MG63 (cell line): ENCODE data around the gene SENP7. TPM values are rescaled to one million over a fixed set of nuclear protein-coding genes. Genes with fewer than 3 reads are reported as not detected.
"Not testable (repeated sequence)": the region's sequence is repeated elsewhere in the genome, so short reads cannot be mapped to it uniquely, and the experiment has no call there.

Source experiments
- DNase-seq: peaks from one replicate; pipeline ENCODE4 v3.0.0-alpha.2; 2020
- H3K27me3 ChIP-seq: fragments of 250-450 bp; sonication (Bioruptor Pico); 2 replicates; pipeline ENCODE4 v1.5.1; 2020; ENCODE audit warnings: mild to moderate bottlenecking, moderate library complexity
- H3K36me3 ChIP-seq: fragments of 250-450 bp; sonication (Bioruptor Pico); 2 replicates; pipeline ENCODE4 v1.5.1; 2020; ENCODE audit warnings: mild to moderate bottlenecking, moderate library complexity
- H3K4me3 ChIP-seq: fragments of 250-450 bp; sonication (Bioruptor Pico); 2 replicates; pipeline ENCODE4 v1.5.1; 2020; ENCODE audit warnings: mild to moderate bottlenecking, moderate library complexity
- H3K9me3 ChIP-seq: fragments of 250-450 bp; sonication (Bioruptor Pico); 2 replicates; pipeline ENCODE4 v1.5.1; 2020; ENCODE audit warnings: mild to moderate bottlenecking, moderate library complexity
- total RNA-seq: library from RNA; depleted of rRNA; stranded (reverse); fragments of >200 nt; shearing (Covaris generic); gene quantifications from 2 replicates; pipeline ENCODE4 v1.2.3, GENCODE V29; 2014; ENCODE audit warnings: low replicate concordance; rRNA removed

SENP7 gene, protein sequence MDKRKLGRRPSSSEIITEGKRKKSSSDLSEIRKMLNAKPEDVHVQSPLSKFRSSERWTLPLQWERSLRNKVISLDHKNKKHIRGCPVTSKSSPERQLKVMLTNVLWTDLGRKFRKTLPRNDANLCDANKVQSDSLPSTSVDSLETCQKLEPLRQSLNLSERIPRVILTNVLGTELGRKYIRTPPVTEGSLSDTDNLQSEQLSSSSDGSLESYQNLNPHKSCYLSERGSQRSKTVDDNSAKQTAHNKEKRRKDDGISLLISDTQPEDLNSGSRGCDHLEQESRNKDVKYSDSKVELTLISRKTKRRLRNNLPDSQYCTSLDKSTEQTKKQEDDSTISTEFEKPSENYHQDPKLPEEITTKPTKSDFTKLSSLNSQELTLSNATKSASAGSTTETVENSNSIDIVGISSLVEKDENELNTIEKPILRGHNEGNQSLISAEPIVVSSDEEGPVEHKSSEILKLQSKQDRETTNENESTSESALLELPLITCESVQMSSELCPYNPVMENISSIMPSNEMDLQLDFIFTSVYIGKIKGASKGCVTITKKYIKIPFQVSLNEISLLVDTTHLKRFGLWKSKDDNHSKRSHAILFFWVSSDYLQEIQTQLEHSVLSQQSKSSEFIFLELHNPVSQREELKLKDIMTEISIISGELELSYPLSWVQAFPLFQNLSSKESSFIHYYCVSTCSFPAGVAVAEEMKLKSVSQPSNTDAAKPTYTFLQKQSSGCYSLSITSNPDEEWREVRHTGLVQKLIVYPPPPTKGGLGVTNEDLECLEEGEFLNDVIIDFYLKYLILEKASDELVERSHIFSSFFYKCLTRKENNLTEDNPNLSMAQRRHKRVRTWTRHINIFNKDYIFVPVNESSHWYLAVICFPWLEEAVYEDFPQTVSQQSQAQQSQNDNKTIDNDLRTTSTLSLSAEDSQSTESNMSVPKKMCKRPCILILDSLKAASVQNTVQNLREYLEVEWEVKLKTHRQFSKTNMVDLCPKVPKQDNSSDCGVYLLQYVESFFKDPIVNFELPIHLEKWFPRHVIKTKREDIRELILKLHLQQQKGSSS
- total RNA-seq = 2.8 and 5.6 TPM in 2 replicates

DNA sequence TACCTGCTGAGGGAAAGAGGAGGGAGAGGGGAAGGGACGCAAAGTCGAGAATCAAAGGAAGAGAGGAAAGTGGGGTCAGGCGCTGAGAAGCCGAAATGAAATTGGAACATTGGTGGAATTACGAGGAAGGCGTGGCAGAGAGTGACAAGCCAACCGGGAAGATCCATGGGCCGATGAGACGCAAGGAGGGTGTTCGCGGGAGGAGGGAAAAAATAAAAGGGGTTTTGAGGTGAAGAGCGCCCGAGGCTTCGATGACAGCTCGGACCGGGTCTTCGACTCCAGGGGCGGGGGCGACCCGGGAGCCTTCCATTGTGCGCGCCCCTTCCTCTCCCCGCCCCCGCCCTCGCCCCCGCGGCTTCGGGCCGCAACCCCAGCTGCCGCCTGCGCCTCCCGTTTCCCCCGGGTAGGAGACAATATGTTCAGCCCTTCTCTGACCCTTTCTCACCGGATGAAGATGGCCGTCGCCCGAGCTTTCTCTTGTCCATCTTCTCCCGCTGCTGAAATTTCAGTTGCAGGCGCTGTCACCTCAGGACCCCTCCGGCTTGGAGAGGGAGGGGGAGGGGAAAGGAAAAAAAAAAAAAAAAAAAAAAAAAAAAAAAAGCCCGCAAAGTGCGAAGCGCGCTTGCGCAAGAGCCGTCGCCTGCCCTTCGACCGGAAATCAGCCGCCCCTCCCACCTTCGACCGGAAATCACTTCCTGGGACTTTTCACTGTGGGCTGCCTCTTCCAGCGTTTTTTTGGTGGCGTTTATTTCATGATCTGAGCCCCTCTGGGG is at the start of gene SENP7:
Gene SENP7 (minus strand): TSS at position 567 of the 773 bp plus-strand sequence. CDS start 82 bp downstream, at position 485.
- Histone ChIP-seq H3K9me3 (no peaks in the 10 kb centered on the region), H3K36me3 (no peaks in the 10 kb centered on the region; the same call in 1 of the 2 replicates), H3K27me3 (peaks cover 2% of the 10 kb centered on the region; the same call in 1 of the 2 replicates), H3K4me3 (peak within 1 kb of the TSS; percentile 78)
- peak; percentile 87 for DNase-seq

DNA sequence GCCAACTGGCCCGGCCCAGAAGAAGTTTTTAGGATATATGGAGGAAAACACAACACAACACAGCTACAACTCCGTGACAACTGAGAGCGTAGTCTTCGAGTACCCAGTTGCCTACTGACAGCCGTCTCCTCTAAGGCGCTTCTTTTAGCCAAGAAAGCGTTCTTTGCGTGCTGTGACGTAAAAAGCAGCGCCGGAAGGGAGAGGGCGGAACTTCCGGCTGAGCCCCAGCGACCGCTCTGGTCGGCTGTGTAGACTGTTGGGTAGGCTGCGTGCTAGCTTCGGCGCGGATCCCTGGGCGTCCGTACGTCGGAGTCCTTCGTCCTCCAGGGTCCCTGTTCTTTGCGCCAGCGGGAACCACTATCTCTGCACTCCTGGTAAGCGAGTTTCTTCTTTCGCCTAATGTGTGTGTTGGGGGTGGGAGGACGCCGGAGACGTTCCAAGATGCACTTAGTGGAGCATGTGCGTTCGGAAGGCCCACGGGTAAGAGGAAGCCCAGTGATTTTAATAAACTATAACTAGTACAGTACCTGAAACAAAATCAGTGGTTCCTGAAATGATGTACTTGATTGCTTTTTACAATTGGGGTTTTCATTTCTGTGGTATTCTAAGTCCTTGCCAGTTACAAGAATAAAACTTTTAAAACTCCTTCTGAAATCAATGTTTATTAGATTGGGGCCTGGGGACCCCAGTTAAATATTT is 48.8 kb upstream of the SENP7 start, which contains the start of gene TRMT10C:
Gene TRMT10C (plus strand): TSS at position 239 of the 699 bp plus-strand sequence. CDS start 2,914 bp downstream, outside the sequence.
- H3K36me3 ChIP-seq = peaks cover 40% of the 10 kb centered on the region
- DNase-seq = peak; percentile 94
- peaks cover 2% of the 10 kb centered on the region for H3K27me3 ChIP-seq
- no peaks in the 10 kb centered on the region for H3K9me3 ChIP-seq
- peak within 1 kb of the TSS; percentile 98 for H3K4me3 ChIP-seq

DNA sequence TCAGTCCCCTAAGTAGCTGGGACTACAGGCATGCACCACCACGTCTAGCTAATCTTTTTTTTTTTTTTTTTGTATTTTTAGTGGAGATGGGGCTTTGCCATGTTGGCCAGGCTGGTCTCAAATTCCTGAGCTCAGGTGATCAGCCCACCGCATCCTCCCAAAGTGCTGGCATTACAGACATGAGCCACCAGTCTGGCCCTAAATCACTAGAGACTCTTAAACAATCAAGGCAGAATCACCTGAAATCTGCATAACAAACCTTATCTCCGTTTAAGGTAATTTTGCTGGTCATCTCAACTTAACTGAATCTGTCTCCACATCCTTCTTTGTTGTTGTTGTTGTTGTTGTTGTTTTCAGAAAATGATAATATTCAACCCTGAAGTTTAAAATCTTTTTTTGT is 43.1 kb upstream of the SENP7 start:
- Histone ChIP-seq H3K9me3 (no peaks in the 10 kb centered on the region), H3K36me3 (no peaks in the 10 kb centered on the region), H3K27me3 (peaks cover 4% of the 10 kb centered on the region), H3K4me3 (no peak overlapping the region)
- DNase-seq = no peak

DNA sequence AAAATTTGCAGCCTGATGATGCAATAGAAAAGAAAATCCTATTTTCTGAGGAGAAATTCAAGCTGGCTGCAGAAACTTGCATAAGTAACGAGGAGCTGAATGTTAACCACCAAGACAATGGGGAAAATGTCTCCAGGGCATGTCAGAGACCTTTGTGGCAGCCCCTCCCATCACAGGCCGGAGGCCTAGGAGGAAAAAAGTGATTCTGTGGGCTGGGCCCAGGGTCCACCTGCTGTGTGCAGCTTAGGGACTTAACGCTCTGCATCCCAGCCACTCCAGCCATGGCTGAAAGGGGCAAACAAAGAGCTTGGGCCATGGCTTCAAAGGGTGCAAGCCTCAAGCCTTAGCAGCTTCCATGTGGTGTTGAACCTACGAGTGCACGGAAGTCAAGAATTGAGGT is 40.4 kb upstream of the SENP7 start:
- H3K4me3 ChIP-seq, H3K36me3 ChIP-seq, H3K9me3 ChIP-seq, DNase-seq, H3K27me3 ChIP-seq: not testable (repeated sequence)

DNA sequence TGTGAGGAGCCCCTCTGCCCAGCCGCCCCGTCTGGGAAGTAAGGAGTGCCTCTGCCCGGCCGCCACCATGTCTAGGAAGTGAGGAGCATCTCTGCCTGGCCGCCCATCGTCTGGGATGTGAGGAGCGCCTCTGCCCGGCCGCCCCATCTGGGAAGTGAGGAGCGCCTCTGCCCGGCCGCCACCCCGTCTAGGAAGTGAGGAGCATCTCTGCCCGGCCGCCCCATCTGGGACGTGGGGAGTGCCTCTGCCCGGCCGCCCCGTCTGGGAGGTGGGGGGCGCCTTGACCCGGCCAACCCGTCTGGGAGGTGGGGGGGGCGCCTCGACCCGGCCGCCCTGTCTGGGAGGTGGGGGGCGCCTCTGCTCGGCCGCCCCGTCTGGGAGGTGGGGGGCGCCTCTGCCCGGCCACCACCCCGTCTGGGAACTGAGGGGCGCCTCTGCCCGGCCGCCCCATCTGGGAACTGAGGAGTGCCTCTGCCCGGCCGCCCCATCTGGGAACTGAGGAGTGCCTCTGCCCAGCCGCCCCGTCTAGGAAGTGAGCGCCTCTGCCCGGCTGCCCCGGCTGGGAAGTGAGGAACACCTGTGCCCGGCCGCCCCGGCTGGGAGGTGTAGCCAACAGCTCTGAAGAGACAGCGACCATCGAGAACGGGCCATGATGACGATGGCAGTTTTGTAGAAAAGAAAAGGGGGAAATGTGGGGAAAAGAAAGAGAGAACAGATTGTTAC is 38.5 kb upstream of the SENP7 start:
- not testable (repeated sequence) for H3K27me3 ChIP-seq, H3K36me3 ChIP-seq, H3K9me3 ChIP-seq, DNase-seq, H3K4me3 ChIP-seq

DNA sequence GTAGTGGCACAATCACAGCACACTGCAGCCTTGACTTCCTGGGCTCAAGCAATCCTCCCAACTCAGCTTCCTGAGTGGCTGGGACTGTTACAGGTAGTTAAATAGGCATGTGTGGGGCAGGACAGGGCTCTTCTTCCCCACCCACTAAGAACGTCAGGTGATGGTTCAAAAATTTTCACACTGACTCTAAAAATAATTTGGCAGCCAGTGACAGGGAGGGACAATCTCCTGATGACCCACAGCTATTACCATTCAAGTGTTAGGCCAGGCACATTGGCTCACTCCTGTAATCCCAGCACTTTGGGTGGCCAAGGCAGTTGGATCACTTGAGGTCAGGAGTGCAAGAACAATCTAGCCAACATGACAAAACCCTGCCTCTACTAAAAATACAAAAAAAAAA is 36.5 kb upstream of the SENP7 start:
- Histone ChIP-seq H3K4me3 (no peak overlapping the region), H3K27me3 (no peaks in the 10 kb centered on the region)
- DNase-seq = no peak

DNA sequence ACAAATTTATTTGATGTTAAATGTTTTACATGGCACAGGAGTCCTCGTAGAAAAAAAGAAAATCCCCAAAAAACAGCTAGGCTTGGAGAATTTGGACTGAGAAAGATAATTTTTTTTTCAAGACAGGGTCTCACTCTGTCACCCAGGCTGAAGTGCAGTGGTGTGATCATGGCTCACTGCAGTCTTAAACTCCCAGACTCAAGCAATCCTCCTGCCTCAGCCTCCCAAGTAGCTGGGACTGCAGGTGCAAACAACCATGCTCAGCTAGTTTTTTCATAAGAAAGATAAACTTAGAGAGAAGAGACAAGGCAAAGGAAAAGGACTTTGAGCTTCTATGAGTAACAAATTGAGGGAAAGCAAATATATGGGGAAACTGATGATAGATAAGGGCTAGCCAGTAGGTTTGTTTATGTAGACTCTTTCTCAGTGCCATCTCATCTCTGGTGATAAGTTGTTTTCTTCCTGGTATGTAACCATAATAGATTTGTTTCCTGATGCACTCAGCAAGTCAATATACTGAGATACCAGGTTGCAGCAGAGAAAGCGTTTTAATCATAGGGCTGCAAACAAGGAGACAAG is 35.6 kb upstream of the SENP7 start:
- Histone ChIP-seq H3K9me3 (peaks cover 5% of the 10 kb centered on the region; the same call in 1 of the 2 replicates), H3K4me3 (no peak overlapping the region), H3K27me3 (no peaks in the 10 kb centered on the region), H3K36me3 (no peaks in the 10 kb centered on the region)
- no peak for DNase-seq

More for the DNA sequence above, 36.5 kb upstream of the SENP7 start:
- Histone ChIP-seq H3K36me3 (no peaks in the 10 kb centered on the region), H3K9me3 (peaks cover 5% of the 10 kb centered on the region; the same call in 1 of the 2 replicates)

DNA sequence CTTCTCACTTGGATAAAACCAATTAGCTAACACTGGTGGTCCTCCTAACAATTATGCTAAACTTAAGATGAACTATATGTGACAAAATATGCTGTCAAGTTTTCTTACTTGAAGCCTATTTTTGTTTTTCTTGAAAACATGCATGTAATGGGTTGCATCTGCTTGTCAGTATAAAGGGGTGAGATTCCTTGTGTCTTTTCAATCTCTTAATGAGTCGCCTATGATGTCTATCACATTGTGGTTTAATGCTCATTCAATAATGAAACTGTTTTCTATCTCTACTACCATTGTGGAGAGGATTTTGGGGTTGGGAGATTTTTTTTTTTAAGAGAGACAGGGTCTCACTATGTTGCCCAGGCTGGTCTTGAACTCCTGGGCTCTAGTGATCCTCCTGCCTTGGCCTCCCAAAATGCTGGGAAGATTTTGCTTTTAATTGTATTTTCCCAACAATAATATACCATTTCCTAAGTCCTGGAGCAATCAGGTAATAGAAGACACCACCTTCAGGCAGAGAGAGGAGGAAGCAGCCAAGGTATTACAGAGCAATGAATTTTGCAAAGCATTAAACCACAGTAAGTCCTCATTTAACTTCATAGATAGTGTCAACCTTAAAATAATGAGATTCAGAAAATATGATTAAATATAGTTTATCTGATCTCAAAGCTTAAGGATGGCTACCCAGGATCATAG is 31.3 kb upstream of the SENP7 start:
- H3K9me3 ChIP-seq = peaks cover 11% of the 10 kb centered on the region; the same call in 1 of the 2 replicates
- H3K36me3 ChIP-seq = no peaks in the 10 kb centered on the region
- DNase-seq = no peak
- H3K4me3 ChIP-seq = no peak overlapping the region
- H3K27me3 ChIP-seq = no peaks in the 10 kb centered on the region

DNA sequence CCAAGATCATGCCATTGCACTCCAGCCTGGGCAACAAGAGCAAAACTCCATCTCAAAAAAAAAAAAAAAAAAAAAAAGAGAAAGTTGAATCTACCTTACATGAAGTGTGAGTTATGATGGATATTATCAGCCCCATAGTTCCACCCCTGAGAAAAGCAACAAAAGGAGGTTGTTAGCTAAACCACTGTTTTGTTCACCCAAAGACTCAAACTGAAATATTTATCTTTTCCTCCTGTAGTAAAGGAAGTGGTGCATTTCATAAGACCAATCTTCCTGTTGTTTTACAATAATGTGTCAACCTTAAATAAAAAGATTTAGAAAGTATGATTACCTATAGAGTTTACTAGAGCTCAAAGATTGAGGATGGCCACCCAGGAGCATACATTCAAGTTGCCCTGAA is 29.9 kb upstream of the SENP7 start:
- no peak for DNase-seq
- Histone ChIP-seq H3K27me3 (no peaks in the 10 kb centered on the region), H3K9me3 (peaks cover 15% of the 10 kb centered on the region; the same call in 1 of the 2 replicates), H3K36me3 (no peaks in the 10 kb centered on the region), H3K4me3 (no peak overlapping the region)

DNA sequence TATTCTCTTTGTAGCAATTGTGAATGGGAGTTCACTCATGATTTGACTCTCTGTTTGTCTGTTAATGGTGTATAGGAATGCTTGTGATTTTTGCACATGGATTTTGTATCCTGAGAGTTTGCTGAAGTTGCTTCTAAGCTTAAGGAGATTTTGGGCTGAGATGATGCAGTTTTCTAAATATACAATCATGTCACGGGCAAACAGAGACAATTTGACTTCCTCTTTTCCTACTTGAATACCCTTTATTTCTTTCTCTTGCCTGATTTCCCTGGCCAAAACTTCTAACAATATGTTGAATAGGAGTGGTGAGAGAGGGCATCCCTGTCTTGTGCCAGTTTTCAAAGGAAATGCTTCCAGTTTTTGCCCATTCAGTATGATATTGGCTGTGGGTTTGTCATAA is 23.9 kb upstream of the SENP7 start:
- not testable (repeated sequence) for H3K9me3 ChIP-seq, DNase-seq, H3K36me3 ChIP-seq, H3K27me3 ChIP-seq, H3K4me3 ChIP-seq

DNA sequence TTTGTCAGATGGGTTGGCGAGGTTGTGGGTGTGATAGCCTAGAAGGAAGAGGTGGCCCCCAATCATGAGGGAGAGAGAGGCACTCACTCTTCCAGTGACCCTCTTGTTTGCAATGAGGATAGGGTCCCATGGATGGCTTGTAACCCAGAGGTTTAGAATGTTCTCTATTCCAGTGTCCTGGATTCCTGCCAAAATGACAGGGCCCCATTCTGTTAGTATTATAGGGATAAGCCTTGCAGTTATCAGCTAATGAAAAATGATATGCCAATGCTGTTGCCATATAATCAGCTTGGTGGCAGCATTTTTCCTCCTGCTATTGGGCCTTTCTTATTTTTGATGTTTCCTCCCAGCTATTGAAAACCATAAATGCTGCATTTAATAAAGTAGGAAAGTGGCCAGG is 23.3 kb upstream of the SENP7 start:
- no peak for DNase-seq
- Histone ChIP-seq H3K4me3 (no peak overlapping the region), H3K27me3 (no peaks in the 10 kb centered on the region), H3K36me3 (no peaks in the 10 kb centered on the region), H3K9me3 (peaks cover 10% of the 10 kb centered on the region; the same call in 1 of the 2 replicates)

DNA sequence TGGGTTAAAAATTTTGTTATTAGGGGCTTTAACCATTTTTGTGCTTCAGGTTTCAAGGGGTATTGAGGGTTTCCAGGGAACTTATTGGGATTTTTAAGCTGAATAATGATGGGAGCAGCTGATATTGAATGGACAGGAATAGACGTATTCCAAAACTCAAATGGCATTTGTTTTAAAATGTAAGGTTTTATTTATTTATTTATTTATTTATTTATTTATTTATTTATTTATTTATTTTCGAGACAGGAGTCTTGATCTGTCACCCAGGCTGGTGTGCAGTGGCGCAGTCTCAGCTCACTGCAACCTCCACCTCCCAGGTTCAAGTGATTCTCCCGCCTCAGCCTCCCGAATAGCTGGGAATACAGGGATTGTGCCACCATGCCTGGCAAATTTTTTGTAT is 22.2 kb upstream of the SENP7 start:
- H3K9me3 ChIP-seq = peaks cover 10% of the 10 kb centered on the region; the same call in 1 of the 2 replicates
- DNase-seq = no peak
- no peak overlapping the region for H3K4me3 ChIP-seq
- H3K36me3 ChIP-seq = no peaks in the 10 kb centered on the region
- H3K27me3 ChIP-seq = no peaks in the 10 kb centered on the region

DNA sequence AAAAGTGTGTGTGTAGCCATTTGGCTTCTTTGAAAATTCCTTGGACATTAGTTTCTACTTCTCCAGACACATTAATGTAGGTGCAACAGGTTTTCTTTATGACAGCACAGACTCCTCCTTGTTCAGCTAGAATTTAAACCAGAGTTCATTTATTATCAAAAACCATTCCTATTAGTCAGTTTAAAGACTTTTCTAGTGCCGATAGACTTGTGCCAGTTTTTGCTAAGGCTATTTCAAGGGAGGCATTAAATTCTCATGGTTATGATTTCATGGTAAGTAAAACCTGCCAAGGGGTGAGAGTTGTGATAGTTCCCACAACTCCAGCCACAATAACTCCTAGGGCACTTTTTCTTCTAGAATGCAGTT is 20.6 kb upstream of the SENP7 start:
- Histone ChIP-seq H3K36me3 (no peaks in the 10 kb centered on the region), H3K4me3 (no peak overlapping the region), H3K9me3 (no peaks in the 10 kb centered on the region), H3K27me3 (no peaks in the 10 kb centered on the region)
- no peak for DNase-seq
